ENCODE measurements around the gene CD99. TPM values are rescaled to one million over a fixed set of nuclear protein-coding genes. Genes with fewer than 3 reads are reported as not detected.

Gene CD99
- total and polyA plus RNA-seq, 2 experiments from 2014 or later, result 28.5 to 43.1 TPM

DNA sequence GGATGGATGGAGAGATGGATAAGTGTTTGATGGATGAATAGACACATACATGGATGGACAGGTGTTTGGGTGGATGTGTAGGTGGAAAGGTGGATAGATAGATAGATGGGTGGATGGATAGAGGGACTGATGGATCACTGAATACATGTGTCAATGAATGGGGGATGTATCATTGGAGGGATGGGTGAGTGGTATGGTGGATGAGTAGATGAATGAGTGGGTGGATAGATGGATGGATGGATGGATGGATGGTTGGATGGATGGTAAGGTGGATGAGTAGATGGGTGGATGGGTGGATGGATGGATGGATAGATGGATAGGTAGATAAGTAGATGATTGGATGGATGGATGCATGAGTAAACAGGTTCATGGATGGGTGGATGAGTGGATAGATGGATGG lies 41.1 kb upstream of the CD99 start:
- Mint-ChIP-seq H3K36me3 (ENCODE audit: low read depth) (peaks cover 37% of the 10 kb centered on the region), H3K4me1 (no peaks in the 10 kb centered on the region; the same call in 2 of the 3 replicates), H3K27ac (no peak overlapping the region), H3K4me3 (no peak overlapping the region), H3K9me3 (no peaks in the 10 kb centered on the region), H3K27me3 (ENCODE audit: insufficient read depth, low read depth, poor library complexity) (peaks cover 12% of the 10 kb centered on the region)
- Histone ChIP-seq H3K4me2 (no peak overlapping the region), H2AFZ (no peak overlapping the region), H3K4me3 (no peak overlapping the region), H3K4me1 (ENCODE audit: insufficient read depth) (no peaks in the 10 kb centered on the region), H3F3A (replicated peaks; ENCODE audit: low read depth) (no peaks in the 10 kb centered on the region), H4K20me1 (replicated peaks; ENCODE audit: insufficient read depth) (no peaks in the 10 kb centered on the region), H3K36me3 (ENCODE audit: insufficient read depth) (no peaks in the 10 kb centered on the region; the same call in 1 of the 2 replicates), H3K27ac (ENCODE audit: low read depth) (no peak overlapping the region), H3K9me2 (ENCODE audit: insufficient read depth) (no peaks in the 10 kb centered on the region; the same call in 1 of the 2 replicates), H3K79me2 (replicated peaks; ENCODE audit: insufficient read depth) (no peaks in the 10 kb centered on the region), H3K27me3 (ENCODE audit: insufficient read depth) (no peaks in the 10 kb centered on the region)
- TF ChIP-seq STAT1 (IDR thresholded peaks at IDR 0.05; ENCODE audit: unreplicated experiment), result no peak
- TF ChIP-seq POLR2AphosphoS5 (IDR thresholded peaks at IDR 0.05; ENCODE audit: low read depth), result no peak
- TF ChIP-seq ZNF331 (CRISPR knock-in tag; IDR thresholded peaks at IDR 0.05; ENCODE audit: low read depth), result no peak
- TF ChIP-seq, protein P1, sequence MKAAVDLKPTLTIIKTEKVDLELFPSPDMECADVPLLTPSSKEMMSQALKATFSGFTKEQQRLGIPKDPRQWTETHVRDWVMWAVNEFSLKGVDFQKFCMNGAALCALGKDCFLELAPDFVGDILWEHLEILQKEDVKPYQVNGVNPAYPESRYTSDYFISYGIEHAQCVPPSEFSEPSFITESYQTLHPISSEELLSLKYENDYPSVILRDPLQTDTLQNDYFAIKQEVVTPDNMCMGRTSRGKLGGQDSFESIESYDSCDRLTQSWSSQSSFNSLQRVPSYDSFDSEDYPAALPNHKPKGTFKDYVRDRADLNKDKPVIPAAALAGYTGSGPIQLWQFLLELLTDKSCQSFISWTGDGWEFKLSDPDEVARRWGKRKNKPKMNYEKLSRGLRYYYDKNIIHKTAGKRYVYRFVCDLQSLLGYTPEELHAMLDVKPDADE (IDR thresholded peaks at IDR 0.05), result no peak
- TF ChIP-seq, protein P2, sequence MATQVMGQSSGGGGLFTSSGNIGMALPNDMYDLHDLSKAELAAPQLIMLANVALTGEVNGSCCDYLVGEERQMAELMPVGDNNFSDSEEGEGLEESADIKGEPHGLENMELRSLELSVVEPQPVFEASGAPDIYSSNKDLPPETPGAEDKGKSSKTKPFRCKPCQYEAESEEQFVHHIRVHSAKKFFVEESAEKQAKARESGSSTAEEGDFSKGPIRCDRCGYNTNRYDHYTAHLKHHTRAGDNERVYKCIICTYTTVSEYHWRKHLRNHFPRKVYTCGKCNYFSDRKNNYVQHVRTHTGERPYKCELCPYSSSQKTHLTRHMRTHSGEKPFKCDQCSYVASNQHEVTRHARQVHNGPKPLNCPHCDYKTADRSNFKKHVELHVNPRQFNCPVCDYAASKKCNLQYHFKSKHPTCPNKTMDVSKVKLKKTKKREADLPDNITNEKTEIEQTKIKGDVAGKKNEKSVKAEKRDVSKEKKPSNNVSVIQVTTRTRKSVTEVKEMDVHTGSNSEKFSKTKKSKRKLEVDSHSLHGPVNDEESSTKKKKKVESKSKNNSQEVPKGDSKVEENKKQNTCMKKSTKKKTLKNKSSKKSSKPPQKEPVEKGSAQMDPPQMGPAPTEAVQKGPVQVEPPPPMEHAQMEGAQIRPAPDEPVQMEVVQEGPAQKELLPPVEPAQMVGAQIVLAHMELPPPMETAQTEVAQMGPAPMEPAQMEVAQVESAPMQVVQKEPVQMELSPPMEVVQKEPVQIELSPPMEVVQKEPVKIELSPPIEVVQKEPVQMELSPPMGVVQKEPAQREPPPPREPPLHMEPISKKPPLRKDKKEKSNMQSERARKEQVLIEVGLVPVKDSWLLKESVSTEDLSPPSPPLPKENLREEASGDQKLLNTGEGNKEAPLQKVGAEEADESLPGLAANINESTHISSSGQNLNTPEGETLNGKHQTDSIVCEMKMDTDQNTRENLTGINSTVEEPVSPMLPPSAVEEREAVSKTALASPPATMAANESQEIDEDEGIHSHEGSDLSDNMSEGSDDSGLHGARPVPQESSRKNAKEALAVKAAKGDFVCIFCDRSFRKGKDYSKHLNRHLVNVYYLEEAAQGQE (IDR thresholded peaks at IDR 0.05; ENCODE audit: unreplicated experiment), result no peak
- TF ChIP-seq, protein P3, sequence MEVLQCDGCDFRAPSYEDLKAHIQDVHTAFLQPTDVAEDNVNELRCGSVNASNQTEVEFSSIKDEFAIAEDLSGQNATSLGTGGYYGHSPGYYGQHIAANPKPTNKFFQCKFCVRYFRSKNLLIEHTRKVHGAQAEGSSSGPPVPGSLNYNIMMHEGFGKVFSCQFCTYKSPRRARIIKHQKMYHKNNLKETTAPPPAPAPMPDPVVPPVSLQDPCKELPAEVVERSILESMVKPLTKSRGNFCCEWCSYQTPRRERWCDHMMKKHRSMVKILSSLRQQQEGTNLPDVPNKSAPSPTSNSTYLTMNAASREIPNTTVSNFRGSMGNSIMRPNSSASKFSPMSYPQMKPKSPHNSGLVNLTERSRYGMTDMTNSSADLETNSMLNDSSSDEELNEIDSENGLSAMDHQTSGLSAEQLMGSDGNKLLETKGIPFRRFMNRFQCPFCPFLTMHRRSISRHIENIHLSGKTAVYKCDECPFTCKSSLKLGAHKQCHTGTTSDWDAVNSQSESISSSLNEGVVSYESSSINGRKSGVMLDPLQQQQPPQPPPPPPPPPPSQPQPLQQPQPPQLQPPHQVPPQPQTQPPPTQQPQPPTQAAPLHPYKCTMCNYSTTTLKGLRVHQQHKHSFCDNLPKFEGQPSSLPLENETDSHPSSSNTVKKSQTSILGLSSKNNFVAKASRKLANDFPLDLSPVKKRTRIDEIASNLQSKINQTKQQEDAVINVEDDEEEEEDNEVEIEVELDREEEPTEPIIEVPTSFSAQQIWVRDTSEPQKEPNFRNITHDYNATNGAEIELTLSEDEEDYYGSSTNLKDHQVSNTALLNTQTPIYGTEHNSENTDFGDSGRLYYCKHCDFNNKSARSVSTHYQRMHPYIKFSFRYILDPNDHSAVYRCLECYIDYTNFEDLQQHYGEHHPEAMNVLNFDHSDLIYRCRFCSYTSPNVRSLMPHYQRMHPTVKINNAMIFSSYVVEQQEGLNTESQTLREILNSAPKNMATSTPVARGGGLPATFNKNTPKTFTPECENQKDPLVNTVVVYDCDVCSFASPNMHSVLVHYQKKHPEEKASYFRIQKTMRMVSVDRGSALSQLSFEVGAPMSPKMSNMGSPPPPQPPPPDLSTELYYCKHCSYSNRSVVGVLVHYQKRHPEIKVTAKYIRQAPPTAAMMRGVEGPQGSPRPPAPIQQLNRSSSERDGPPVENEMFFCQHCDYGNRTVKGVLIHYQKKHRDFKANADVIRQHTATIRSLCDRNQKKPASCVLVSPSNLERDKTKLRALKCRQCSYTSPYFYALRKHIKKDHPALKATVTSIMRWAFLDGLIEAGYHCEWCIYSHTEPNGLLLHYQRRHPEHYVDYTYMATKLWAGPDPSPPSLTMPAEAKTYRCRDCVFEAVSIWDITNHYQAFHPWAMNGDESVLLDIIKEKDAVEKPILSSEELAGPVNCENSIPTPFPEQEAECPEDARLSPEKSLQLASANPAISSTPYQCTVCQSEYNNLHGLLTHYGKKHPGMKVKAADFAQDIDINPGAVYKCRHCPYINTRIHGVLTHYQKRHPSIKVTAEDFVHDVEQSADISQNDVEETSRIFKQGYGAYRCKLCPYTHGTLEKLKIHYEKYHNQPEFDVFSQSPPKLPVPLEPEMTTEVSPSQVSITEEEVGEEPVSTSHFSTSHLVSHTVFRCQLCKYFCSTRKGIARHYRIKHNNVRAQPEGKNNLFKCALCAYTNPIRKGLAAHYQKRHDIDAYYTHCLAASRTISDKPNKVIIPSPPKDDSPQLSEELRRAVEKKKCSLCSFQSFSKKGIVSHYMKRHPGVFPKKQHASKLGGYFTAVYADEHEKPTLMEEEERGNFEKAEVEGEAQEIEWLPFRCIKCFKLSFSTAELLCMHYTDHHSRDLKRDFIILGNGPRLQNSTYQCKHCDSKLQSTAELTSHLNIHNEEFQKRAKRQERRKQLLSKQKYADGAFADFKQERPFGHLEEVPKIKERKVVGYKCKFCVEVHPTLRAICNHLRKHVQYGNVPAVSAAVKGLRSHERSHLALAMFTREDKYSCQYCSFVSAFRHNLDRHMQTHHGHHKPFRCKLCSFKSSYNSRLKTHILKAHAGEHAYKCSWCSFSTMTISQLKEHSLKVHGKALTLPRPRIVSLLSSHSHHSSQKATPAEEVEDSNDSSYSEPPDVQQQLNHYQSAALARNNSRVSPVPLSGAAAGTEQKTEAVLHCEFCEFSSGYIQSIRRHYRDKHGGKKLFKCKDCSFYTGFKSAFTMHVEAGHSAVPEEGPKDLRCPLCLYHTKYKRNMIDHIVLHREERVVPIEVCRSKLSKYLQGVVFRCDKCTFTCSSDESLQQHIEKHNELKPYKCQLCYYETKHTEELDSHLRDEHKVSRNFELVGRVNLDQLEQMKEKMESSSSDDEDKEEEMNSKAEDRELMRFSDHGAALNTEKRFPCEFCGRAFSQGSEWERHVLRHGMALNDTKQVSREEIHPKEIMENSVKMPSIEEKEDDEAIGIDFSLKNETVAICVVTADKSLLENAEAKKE (CRISPR knock-in tag; IDR thresholded peaks at IDR 0.05), result no peak
- TF ChIP-seq CREB1 (CRISPR knock-in tag; IDR thresholded peaks at IDR 0.05; ENCODE audit: low read depth), result no peak
- no peak for TF ChIP-seq EZH2phosphoT487 (IDR thresholded peaks at IDR 0.05; ENCODE audit: unreplicated experiment)
- TF ChIP-seq EZH2 (IDR thresholded peaks at IDR 0.05; ENCODE audit: low read depth, unreplicated experiment), result no peak
- no peak for TF ChIP-seq JUNB (IDR thresholded peaks at IDR 0.05; ENCODE audit: unreplicated experiment)
- no peak for TF ChIP-seq ZNF114 (CRISPR knock-in tag; IDR thresholded peaks at IDR 0.05)
- no peak for TF ChIP-seq NANOG (IDR thresholded peaks at IDR 0.05; ENCODE audit: borderline replicate concordance)
- TF ChIP-seq, protein P4, sequence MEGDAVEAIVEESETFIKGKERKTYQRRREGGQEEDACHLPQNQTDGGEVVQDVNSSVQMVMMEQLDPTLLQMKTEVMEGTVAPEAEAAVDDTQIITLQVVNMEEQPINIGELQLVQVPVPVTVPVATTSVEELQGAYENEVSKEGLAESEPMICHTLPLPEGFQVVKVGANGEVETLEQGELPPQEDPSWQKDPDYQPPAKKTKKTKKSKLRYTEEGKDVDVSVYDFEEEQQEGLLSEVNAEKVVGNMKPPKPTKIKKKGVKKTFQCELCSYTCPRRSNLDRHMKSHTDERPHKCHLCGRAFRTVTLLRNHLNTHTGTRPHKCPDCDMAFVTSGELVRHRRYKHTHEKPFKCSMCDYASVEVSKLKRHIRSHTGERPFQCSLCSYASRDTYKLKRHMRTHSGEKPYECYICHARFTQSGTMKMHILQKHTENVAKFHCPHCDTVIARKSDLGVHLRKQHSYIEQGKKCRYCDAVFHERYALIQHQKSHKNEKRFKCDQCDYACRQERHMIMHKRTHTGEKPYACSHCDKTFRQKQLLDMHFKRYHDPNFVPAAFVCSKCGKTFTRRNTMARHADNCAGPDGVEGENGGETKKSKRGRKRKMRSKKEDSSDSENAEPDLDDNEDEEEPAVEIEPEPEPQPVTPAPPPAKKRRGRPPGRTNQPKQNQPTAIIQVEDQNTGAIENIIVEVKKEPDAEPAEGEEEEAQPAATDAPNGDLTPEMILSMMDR (conservative IDR thresholded peaks at IDR 0.05; ENCODE audit: low read depth in 2 of 2), result no peak
- no peak for ATAC-seq
- DNase-seq (ENCODE audit: low spot score), result no peak
